HG03565 (cell line): ENCODE data around the gene ALDOA.
A peak's percentile ranks its signal among the peaks of the same experiment; 100 is the strongest.
"Not testable (repeated sequence)": the region's sequence is repeated elsewhere in the genome, so short reads cannot be mapped to it uniquely, and the experiment has no call there.

Source experiments
- ATAC-seq: cut with Tn5 transposase; IDR thresholded peaks from one replicate; pipeline ENCODE4 v1.9.1; 2021; ENCODE audit warnings: mild to moderate bottlenecking, moderate library complexity; ENCODE audit not compliant: unreplicated experiment

The ALDOA gene

GRCh38 chr16:30065102-30065942 is at the start of gene ALDOA:
TSS of gene ALDOA (plus strand) at chr16:30065760. CDS start at chr16:30066898, 1,138 bp downstream.
- ATAC-seq: peak; percentile 60

GRCh38 chr16:30016555-30017276 is 48.8 kb upstream of the ALDOA start:
- no peak for ATAC-seq

GRCh38 chr16:30017277-30017656 is 48.3 kb upstream of the ALDOA start:
- ATAC-seq: no peak

- ATAC-seq: not testable (repeated sequence)
Observed at GRCh38 chr16:30017937-30018336, 47.6 kb upstream of the ALDOA start.

- ATAC-seq: no peak
Observed at GRCh38 chr16:30018731-30019158, 46.8 kb upstream of the ALDOA start.

GRCh38 chr16:30022887-30023286 is 42.7 kb upstream of the ALDOA start, which contains the start of gene C16orf92:
TSS of gene C16orf92 (plus strand) at chr16:30023198. CDS start at chr16:30023341, 143 bp downstream.
- no peak for ATAC-seq

GRCh38 chr16:30023586-30023985 is 42.0 kb upstream of the ALDOA start:
- ATAC-seq: no peak

GRCh38 chr16:30024451-30024850 is 41.1 kb upstream of the ALDOA start:
- ATAC-seq: no peak

GRCh38 chr16:30025156-30025555 is 40.4 kb upstream of the ALDOA start:
- no peak for ATAC-seq

GRCh38 chr16:30025574-30025973 is 40.0 kb upstream of the ALDOA start:
- no peak for ATAC-seq

GRCh38 chr16:30026449-30026848 is 39.1 kb upstream of the ALDOA start:
- ATAC-seq: no peak

GRCh38 chr16:30027588-30028437 is 37.7 kb upstream of the ALDOA start:
- no peak for ATAC-seq

- no peak for ATAC-seq
Observed at GRCh38 chr16:30028438-30029076, 37.0 kb upstream of the ALDOA start.

GRCh38 chr16:30030011-30030685 is 35.4 kb upstream of the ALDOA start:
- ATAC-seq: no peak

GRCh38 chr16:30030841-30031413 is 34.6 kb upstream of the ALDOA start, which contains the start of gene TLCD3B:
TSS of gene TLCD3B (minus strand) at chr16:30031271. CDS start at chr16:30030527, 744 bp downstream.
- no peak for ATAC-seq

- no peak for ATAC-seq
Observed at GRCh38 chr16:30031477-30031918, 34.1 kb upstream of the ALDOA start.

GRCh38 chr16:30032083-30032819 is 33.3 kb upstream of the ALDOA start:
- ATAC-seq: no peak

GRCh38 chr16:30033270-30033669 is 32.3 kb upstream of the ALDOA start:
- ATAC-seq: no peak

GRCh38 chr16:30040221-30040620 is 25.3 kb upstream of the ALDOA start:
- ATAC-seq: no peak
